A673 (cell line): ENCODE results near the gene JSRP1.

Experiments
- CTCF ChIP-seq: fragments of 300-800, 200-600 bp; sonication (generic); conservative IDR thresholded peaks from 2 replicates; pipeline ENCODE4 v1.5.1; 2017; ENCODE audit warnings: low read depth, mild to moderate bottlenecking, antibody characterized with exemption, low read length, moderate library complexity, mixed read lengths
- EZH2 ChIP-seq: fragments of 200-600 bp; sonication (generic); IDR thresholded peaks from 2 replicates; pipeline ENCODE4 v1.6.1; 2017; ENCODE audit warnings: borderline replicate concordance, low read depth, mild to moderate bottlenecking, mixed read lengths, antibody characterized with exemption, low read length; ENCODE audit not compliant: poor library complexity, severe bottlenecking

- TF ChIP-seq CTCF (no peak), EZH2 (no peak)
Measured at GRCh38 chr19:2208975-2209374, 47.2 kb downstream of the JSRP1 start.
